Right ventricle myocardium superior (tissue), 1 donor: Measurements from ENCODE around the gene SH3BP5. TPM values are rescaled to one million over a fixed set of nuclear protein-coding genes. Genes with fewer than 3 reads are reported as not detected.

ENCODE experiments used
- ATAC-seq: fragments of 200-7000 bp; cut with Tn5 transposase; one replicate; pipeline ENCODE4 v1.9.1; 2020; ENCODE audit warnings: mild to moderate bottlenecking; ENCODE audit not compliant: poor library complexity
- DNase-seq: peaks from one replicate; pipeline ENCODE4 v3.0.0-alpha.2; 2020
- intact Hi-C: fragments of 100-400 bp; cut with DNase I; formaldehyde crosslinking; loops from one replicate; pipeline ENCODE4 v1.11.2; 2022
- total RNA-seq: library from RNA; stranded (reverse); fragmentation: NEBNext Ultra II Directional; extraction: Animal tissue kit (Norgen Biotek cat#: 25700); gene quantifications from one replicate; pipeline ENCODE4 v1.2.1, GENCODE V29; 2021
- donor health status: DM: no; HTN: yes; CAD: no; lungs with severe emphysema.

Gene SH3BP5
- total RNA-seq, 1 donor from 2014 or later, result 10.4 TPM

- DNase-seq (no peak), ATAC-seq (no peak)
Observed at GRCh38 chr3:15288331-15289035, 43.9 kb downstream of the SH3BP5 start.

GRCh38 chr3:15287565-15288330 is 44.6 kb downstream of the SH3BP5 start:
- DNase-seq (peak; percentile 85), ATAC-seq (peak; percentile 86)
- intact Hi-C loops, result no loop called here

More at GRCh38 chr3:15288331-15289035, 43.9 kb downstream of the SH3BP5 start:
- intact Hi-C loops, result no loop called here

- no peak for ATAC-seq
- DNase-seq, result no peak
- intact Hi-C loops, result no loop called here
Observed at GRCh38 chr3:15286022-15286421, 46.4 kb downstream of the SH3BP5 start.

DNA sequence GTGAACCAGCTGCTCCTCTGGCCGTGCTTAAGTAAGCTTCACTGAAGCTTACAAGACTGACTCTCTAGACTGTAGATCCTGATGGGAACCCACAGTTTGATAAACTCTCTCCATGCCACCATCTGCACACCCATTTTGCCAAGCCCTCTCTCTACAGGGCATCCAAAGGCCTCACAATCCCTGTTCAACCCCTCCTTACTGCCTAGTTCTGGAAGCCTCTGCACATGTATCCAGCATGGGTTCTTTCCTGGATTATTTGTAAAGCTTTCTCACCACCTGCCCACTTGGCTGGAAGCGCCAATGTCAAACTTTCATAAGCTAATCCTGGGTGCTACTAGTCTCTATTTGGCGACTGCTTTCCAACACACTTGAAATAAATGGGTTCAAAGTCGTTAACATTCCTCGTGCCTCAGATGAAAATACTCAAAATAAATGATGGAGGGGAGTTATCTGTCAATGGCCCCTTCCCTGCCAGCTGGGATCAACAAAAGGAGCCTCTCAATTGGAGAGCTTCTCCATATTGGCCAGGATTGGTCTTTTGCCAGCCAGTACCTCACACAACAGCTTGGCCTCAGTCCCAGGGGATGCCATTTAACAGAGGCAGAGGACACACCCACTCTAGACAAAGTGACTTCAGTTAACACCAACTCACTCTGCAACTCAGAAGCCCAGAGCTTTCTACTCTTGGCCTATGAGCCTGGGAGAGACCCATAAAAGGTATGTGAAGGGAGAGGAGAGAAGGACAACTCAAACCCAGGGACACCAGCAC is 48.1 kb downstream of the SH3BP5 start:
- DNase-seq, result peak; percentile 58
- peak; percentile 51 for ATAC-seq
- intact Hi-C loops, result no loop called here

GRCh38 chr3:15283702-15284101 is 48.7 kb downstream of the SH3BP5 start:
- no peak for ATAC-seq
- no peak for DNase-seq
- intact Hi-C loops, result no loop called here

DNA sequence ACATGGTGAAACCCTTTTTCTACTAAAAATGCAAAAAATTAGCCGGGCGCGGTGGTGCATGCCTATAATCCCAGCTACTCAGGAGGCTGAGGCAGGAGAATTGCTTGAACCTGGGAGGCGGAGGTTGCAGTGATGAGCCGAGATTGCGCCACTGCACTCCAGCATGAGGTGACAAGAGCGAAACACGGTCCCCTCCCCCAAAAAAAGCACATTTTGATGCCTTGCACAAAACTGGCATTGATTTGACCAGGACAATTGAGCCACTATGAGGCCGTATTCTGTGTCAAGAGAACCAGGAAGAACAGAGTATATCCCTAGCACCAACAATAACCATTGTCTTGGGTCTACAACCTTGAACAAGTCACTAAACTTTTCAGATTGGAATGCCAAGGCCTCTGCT is 50.6 kb downstream of the SH3BP5 start:
- DNase-seq (no peak), ATAC-seq (no peak)
- intact Hi-C loops, result no loop called here

DNA sequence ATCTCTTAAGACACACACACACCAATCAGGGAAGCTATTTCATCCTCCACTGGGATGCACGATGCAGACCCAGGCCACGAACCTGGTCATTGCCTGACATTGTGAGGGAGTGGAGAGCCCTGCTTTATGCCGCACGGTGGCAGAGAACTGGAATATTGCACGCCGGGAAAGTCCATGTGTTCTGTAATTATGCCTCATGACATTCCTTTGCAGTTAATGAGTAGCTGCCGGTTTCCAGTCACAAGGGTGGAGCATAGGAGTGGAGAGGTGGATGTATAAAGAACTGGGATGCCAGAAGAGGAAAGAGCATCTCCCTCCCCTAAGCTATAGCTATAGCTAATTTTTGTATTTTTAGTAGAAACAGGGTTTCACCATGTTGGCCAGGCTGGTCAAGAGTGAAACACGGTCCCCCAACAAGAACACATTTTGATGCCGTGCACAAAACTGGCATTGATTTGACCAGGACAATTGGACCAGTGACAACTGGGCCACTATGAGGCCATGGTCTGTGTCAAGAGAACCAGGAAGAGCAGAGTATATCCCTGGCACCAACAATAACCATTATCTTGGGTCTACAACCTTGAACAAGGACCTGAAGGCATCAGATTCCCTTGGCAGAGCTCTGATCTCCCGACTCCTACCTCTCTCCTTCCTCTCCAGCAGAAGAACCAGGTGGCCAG is 51.4 kb downstream of the SH3BP5 start:
- DNase-seq (no peak), ATAC-seq (no peak)
- intact Hi-C loops, result no loop called here

GRCh38 chr3:15279671-15280402 is 52.5 kb downstream of the SH3BP5 start:
- no peak for DNase-seq
- intact Hi-C loops, result no loop called here
- no peak for ATAC-seq

DNA sequence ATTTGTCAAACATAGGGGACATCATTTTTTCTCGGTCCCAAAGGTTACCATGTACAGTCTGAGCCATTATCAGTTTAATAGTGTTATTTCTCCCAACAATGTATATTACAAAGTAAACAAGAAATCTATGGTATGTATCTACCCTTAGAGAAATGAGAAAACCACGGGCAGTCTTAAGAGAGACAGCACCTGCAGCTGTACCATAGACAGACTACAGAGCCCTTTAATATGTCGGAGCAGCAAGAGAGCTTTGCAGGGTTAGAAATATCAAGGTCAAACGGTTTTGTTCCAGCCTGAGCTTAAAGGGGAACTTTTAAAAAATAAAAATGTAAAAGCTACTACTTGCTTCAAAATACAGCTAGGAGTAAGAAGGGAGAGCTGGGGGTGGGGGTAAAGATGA is 53.2 kb downstream of the SH3BP5 start:
- intact Hi-C loops, result no loop called here
- ATAC-seq (no peak), DNase-seq (no peak)

GRCh38 chr3:15277861-15278500 is 54.4 kb downstream of the SH3BP5 start:
- intact Hi-C loops, result no loop called here

DNA sequence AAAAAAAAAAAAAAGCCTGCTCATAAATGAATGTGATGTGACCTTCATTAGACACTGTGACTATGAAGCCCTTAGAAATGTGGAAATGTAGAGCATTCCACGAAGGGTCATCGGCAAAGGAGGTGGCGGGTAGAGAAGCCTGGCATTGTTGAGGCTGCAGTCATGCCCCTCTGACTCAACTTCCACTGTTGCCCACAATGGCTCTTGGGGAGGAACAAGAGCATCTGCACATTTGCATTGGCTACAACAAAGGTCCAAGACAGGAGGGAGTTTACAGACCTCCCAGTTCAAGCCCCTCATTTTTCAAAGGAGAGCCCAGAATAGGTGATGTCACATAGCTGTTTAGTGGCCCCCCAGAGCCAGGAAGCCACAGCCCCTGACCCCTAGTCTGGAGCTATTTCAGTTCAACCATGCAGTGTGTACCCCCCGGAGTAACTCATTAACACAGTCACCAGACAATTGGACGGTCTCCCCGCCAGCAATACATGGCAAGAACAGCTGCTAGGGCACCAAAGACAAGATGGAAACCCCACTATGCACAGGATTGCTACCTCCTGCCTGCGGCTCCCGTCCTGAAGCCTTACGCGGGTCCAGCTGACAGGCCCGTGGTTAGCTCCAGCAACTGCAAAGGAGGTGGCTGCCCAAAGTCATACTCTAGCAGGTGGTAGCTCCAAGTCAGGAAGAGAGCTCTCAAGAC is 56.2 kb downstream of the SH3BP5 start:
- ATAC-seq (no peak), DNase-seq (no peak)
- intact Hi-C loops, result no loop called here

More at GRCh38 chr3:15277861-15278500, 54.4 kb downstream of the SH3BP5 start:
- ATAC-seq (no peak), DNase-seq (no peak)

GRCh38 chr3:15273227-15273626 is 59.2 kb downstream of the SH3BP5 start:
- intact Hi-C loops, result loop anchor here (5.0 kb wide), 2 partner anchors 59 to 94 kb away; partner anchors contain the start of gene SH3BP5
- DNase-seq (no peak), ATAC-seq (no peak)

GRCh38 chr3:15272426-15273196 is 59.8 kb downstream of the SH3BP5 start:
- intact Hi-C loops, result loop anchor here (5.0 kb wide), 2 partner anchors 60 to 95 kb away; partner anchors contain the start of gene SH3BP5
- DNase-seq (no peak), ATAC-seq (no peak)

GRCh38 chr3:15271785-15272381 is 60.5 kb downstream of the SH3BP5 start:
- peak; percentile 74 for DNase-seq
- peak; percentile 32 for ATAC-seq

DNA sequence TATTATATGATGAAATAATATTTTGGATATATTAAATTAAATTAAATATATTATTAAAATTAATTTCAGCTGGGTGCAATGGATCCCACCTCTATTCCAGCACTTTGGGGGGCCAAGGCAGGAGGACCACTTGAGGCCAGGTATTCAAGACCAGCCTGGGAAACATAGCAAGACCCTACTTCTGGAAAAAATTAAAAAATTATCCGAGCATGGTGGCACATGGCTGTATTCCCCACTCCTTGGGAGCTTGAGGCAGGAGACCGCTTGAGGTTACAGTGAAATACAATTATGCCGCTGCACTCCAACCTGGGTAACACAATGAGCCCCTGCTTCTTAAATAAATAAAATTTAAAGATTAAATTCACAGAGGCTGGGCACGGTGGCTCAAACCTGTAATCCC is 61.4 kb downstream of the SH3BP5 start:
- ATAC-seq (no peak), DNase-seq (no peak)
- intact Hi-C loops, result loop anchor here (5.0 kb wide), 2 partner anchors 61 to 96 kb away; partner anchors contain the start of gene SH3BP5

More at GRCh38 chr3:15271785-15272381, 60.5 kb downstream of the SH3BP5 start:
- intact Hi-C loops, result loop anchor here (5.0 kb wide), 2 partner anchors 60 to 95 kb away; partner anchors contain the start of gene SH3BP5
